Bronchial epithelial cell (primary cell): ENCODE measurements around the gene ST14. TPM values are rescaled to one million over a fixed set of nuclear protein-coding genes. Genes with fewer than 3 reads are reported as not detected.

Experiments used
- DNase-seq: peaks from one replicate; pipeline ENCODE4 v3.0.0-alpha.2; 2010; ENCODE audit warnings: low read depth
- FAIRE-seq: peaks from 2 replicates; lab custom pipeline; 2011; peaks lifted over from hg19 to GRCh38; lab: Jason Lieb, UNC
- H3K27me3 ChIP-seq: 2 replicates; pipeline ENCODE4 v1.5.1; 2011; ENCODE audit warnings: low read length; ENCODE audit not compliant: control insufficient read depth, insufficient read depth
- H3K36me3 ChIP-seq: 2 replicates; pipeline ENCODE4 v1.5.1; 2011; ENCODE audit warnings: low read length; ENCODE audit not compliant: control insufficient read depth, insufficient read depth
- H3K4me3 ChIP-seq: 2 replicates; pipeline ENCODE4 v1.5.1; 2011; ENCODE audit warnings: mild to moderate bottlenecking, low read depth, low read length, control low read depth
- total RNA-seq: library from RNA; depleted of rRNA; stranded (reverse); fragments of >200 nt; gene quantifications from 2 replicates; pipeline ENCODE4 v1.2.1, GENCODE V29; 2014
- TF ChIP-seq, protein P1 (sequence below): IDR thresholded peaks from 2 replicates; pipeline ENCODE4 v1.5.1; 2011; ENCODE audit warnings: mild to moderate bottlenecking, moderate library complexity, low read length, control low read depth, inconsistent platforms; ENCODE audit not compliant: insufficient read depth, severe bottlenecking

ST14 gene
- total RNA-seq, 1 donor from 2014 or later, result 79.2 TPM

DNA sequence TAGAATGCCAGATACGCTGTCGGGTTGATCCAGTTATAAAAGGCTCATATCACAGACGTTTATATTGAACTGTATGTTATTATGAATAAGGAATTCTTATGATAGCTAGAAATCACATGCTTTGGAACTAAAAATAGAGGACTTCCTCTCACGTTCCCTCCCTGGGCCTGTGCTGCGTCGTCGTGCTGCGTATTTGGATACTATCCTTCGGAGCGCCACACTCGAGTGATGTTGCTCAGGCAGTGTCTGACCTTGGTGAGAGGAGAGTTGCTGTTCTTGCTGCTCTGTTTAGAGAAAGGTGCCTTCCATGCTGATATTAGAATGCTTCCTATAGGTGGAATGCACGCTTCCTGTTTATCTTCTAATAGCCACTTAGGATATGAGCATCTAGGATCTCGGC is 20.2 kb upstream of the ST14 start:
- DNase-seq, result no peak
- no peaks in the 10 kb centered on the region for H3K27me3 ChIP-seq
- TF ChIP-seq, protein P1, sequence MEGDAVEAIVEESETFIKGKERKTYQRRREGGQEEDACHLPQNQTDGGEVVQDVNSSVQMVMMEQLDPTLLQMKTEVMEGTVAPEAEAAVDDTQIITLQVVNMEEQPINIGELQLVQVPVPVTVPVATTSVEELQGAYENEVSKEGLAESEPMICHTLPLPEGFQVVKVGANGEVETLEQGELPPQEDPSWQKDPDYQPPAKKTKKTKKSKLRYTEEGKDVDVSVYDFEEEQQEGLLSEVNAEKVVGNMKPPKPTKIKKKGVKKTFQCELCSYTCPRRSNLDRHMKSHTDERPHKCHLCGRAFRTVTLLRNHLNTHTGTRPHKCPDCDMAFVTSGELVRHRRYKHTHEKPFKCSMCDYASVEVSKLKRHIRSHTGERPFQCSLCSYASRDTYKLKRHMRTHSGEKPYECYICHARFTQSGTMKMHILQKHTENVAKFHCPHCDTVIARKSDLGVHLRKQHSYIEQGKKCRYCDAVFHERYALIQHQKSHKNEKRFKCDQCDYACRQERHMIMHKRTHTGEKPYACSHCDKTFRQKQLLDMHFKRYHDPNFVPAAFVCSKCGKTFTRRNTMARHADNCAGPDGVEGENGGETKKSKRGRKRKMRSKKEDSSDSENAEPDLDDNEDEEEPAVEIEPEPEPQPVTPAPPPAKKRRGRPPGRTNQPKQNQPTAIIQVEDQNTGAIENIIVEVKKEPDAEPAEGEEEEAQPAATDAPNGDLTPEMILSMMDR, result no peak
- H3K4me3 ChIP-seq, result no peak overlapping the region
- H3K36me3 ChIP-seq, result peaks cover 47% of the 10 kb centered on the region
- no peak for FAIRE-seq

DNA sequence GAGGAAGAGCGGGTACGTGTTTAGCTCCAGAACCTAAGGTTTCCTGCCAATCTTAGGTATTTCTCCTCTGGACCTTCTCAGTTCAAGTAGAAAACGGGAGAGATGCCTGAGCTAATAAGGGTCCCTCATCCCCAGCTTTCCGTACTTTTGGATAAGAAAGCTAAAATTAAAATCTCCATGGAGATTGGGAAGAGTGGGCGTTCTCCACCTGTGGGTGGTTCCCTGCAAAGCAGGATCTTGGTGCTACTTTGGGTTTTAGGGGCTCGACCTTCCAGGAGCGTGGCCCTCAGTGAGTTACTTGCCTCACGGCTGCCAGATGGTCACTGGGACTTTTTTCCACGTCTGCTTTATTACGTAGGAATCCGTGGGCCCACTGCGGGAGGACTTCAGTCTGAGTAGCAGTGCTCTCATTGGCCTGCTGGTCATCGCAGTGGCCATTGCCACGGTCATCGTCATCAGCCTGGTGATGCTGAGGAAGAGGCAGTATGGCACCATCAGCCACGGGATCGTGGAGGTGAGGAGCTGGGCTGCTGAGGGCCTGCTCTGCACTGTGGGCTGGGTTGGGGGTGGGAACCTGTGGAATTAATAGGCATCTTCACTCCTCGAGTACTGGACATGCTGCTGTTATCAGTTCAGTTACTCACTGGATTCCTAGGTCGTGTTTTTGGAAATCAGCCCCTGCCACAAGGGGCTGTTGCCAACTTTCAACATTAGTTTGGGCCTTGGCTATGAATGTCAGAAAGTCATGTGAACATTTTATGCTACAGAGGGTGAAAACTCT is 17.8 kb upstream of the ST14 start:
- TF ChIP-seq, protein P1, result no peak
- Histone ChIP-seq H3K36me3 (peaks cover 36% of the 10 kb centered on the region), H3K4me3 (no peak overlapping the region), H3K27me3 (no peaks in the 10 kb centered on the region)
- DNase-seq (no peak), FAIRE-seq (no peak)

DNA sequence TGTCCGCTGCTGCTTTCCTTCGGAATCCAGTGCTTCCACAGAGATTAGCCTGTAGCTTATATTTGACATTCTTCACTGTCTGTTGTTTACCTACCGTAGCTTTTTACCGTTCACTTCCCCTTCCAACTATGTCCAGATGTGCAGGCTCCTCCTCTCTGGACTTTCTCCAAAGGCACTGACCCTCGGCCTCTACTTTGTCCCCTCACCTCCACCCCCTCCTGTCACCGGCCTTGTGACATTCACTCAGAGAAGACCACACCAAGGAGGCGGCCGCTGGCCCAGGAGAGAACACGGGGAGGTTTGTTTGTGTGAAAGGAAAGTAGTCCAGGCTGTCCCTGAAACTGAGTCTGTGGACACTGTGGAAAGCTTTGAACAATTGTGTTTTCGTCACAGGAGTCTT is 15.4 kb upstream of the ST14 start:
- TF ChIP-seq, protein P1, result no peak
- no peaks in the 10 kb centered on the region for H3K27me3 ChIP-seq
- H3K4me3 ChIP-seq, result no peak overlapping the region
- FAIRE-seq (no peak), DNase-seq (no peak)
- peaks cover 30% of the 10 kb centered on the region for H3K36me3 ChIP-seq

DNA sequence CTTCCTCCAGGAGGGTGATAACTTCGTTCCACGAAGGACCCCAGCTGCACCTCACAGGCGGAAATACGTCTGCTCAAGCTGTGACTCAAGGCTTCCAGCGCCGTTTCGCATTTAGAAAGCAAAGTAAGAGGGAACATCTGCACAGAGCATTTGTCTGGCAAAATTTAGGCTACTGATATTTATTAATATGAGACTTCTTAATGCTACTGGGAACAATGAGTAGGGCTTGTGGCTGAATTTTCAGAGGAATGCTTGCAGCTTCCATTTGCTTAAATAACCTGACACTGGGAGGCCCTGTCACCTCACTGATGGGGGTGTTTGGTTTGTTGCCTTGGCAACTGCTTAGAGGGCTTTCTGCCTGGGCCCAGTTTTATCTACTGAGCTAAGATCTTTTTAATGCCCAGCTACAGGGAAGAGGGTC is 14.7 kb upstream of the ST14 start:
- no peak for DNase-seq
- Histone ChIP-seq H3K4me3 (no peak overlapping the region), H3K36me3 (peaks cover 30% of the 10 kb centered on the region), H3K27me3 (no peaks in the 10 kb centered on the region)
- no peak for FAIRE-seq
- TF ChIP-seq, protein P1, result no peak

DNA sequence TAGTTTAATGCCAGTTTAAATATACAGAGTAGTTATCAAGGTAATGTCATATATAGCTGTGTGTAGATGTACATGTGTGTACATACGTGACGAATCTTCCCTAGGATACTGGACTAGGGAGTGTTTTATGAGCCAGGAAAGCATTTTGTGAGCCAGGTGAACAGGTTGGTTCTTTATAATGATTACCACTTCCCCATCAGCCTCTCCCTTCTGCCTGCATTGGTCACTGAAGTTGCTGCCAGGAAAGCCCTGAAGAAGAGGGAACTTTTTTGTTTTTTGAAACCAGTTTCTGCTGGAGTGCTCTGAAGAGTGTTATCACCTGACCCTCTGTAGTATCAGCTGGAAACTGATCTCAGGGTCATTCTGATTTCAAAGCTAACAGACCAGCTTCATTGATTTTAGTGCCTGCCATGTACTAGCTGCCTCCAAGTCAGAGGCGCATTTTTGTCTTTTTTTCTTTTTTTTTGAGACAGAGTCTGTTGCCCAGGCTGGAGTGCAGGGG is 14.2 kb upstream of the ST14 start:
- FAIRE-seq (no peak), DNase-seq (no peak)
- TF ChIP-seq, protein P1, result no peak
- no peak overlapping the region for H3K4me3 ChIP-seq
- H3K27me3 ChIP-seq, result no peaks in the 10 kb centered on the region
- H3K36me3 ChIP-seq, result peaks cover 25% of the 10 kb centered on the region
